ENCODE data around the gene MIAT.

Gene MIAT

GRCh38 chr22:26672590-26673468, 15.4 kb downstream of the MIAT start:
- no peaks in the 10 kb centered on the region for H3K27me3 ChIP-seq (ENCODE audit: control insufficient read depth, insufficient read depth, low read length)
- H3K4me3 ChIP-seq (ENCODE audit: low read depth, low read length): peak overlapping the region; percentile 81
- H3K4me1 ChIP-seq: peaks cover 8% of the 10 kb centered on the region
- H3K9ac ChIP-seq: no peak overlapping the region
- peak overlapping the region; percentile 83 for H3K27ac ChIP-seq
- H3K9me3 ChIP-seq (ENCODE audit: control insufficient read depth, low read length): no peaks in the 10 kb centered on the region
- H2AFZ ChIP-seq: peak overlapping the region; percentile 89
- no peaks in the 10 kb centered on the region for H3K36me3 ChIP-seq (ENCODE audit: control insufficient read depth, insufficient read depth, low read length)
- H3K4me2 ChIP-seq (ENCODE audit: low read length): peak overlapping the region; percentile 70
- no peaks in the 10 kb centered on the region for H3K79me2 ChIP-seq
- TF ChIP-seq CTCF (IDR thresholded peaks at IDR 0.05): no peak

- Histone ChIP-seq H2AFZ (peak overlapping the region; percentile 89), H3K79me2 (no peaks in the 10 kb centered on the region), H3K27me3 (ENCODE audit: control insufficient read depth, insufficient read depth, low read length) (no peaks in the 10 kb centered on the region), H3K4me3 (ENCODE audit: low read depth, low read length) (peak overlapping the region; percentile 81), H3K9me3 (ENCODE audit: control insufficient read depth, low read length) (no peaks in the 10 kb centered on the region), H3K27ac (peak overlapping the region; percentile 83), H3K36me3 (ENCODE audit: control insufficient read depth, insufficient read depth, low read length) (no peaks in the 10 kb centered on the region), H3K9ac (no peak overlapping the region), H3K4me1 (peaks cover 8% of the 10 kb centered on the region), H3K4me2 (ENCODE audit: low read length) (peak overlapping the region; percentile 70)
- TF ChIP-seq CTCF (IDR thresholded peaks at IDR 0.05): no peak
Observed at GRCh38 chr22:26673486-26673885, 16.1 kb downstream of the MIAT start.

GRCh38 chr22:26674211-26675190, 17.1 kb downstream of the MIAT start:
- Histone ChIP-seq H3K79me2 (no peaks in the 10 kb centered on the region), H3K4me3 (ENCODE audit: low read depth, low read length) (no peak overlapping the region), H3K4me1 (peaks cover 8% of the 10 kb centered on the region), H3K4me2 (ENCODE audit: low read length) (peak overlapping the region; percentile 70), H3K27me3 (ENCODE audit: control insufficient read depth, insufficient read depth, low read length) (no peaks in the 10 kb centered on the region), H3K36me3 (ENCODE audit: control insufficient read depth, insufficient read depth, low read length) (no peaks in the 10 kb centered on the region), H3K9me3 (ENCODE audit: control insufficient read depth, low read length) (no peaks in the 10 kb centered on the region), H2AFZ (no peak overlapping the region), H3K27ac (no peak overlapping the region), H3K9ac (no peak overlapping the region)
- TF ChIP-seq CTCF (IDR thresholded peaks at IDR 0.05): no peak

GRCh38 chr22:26675687-26676268, 18.4 kb downstream of the MIAT start:
- no peak overlapping the region for H3K27ac ChIP-seq
- H3K4me2 ChIP-seq (ENCODE audit: low read length): no peak overlapping the region
- H3K36me3 ChIP-seq (ENCODE audit: control insufficient read depth, insufficient read depth, low read length): no peaks in the 10 kb centered on the region
- H3K9me3 ChIP-seq (ENCODE audit: control insufficient read depth, low read length): no peaks in the 10 kb centered on the region
- H3K27me3 ChIP-seq (ENCODE audit: control insufficient read depth, insufficient read depth, low read length): no peaks in the 10 kb centered on the region
- no peak overlapping the region for H3K9ac ChIP-seq
- peaks cover 8% of the 10 kb centered on the region for H3K4me1 ChIP-seq
- TF ChIP-seq CTCF (IDR thresholded peaks at IDR 0.05): no peak
- H2AFZ ChIP-seq: no peak overlapping the region
- no peak overlapping the region for H3K4me3 ChIP-seq (ENCODE audit: low read depth, low read length)
- no peaks in the 10 kb centered on the region for H3K79me2 ChIP-seq

Data from parathyroid adenoma (tissue), 2 donors.